Measurements from ENCODE around the gene PER3. TPM values are rescaled to one million over a fixed set of nuclear protein-coding genes. Genes with fewer than 3 reads are reported as not detected.

The PER3 gene
- total and polyA plus RNA-seq, 8 donors, result 9.9 to 16.1 (median 12.5) TPM

- Histone ChIP-seq H3K4me1 (no peaks in the 10 kb centered on the region), H3K36me3 (no peaks in the 10 kb centered on the region), H3K4me3 (no peak overlapping the region), H3K27ac (no peak overlapping the region), H3K27me3 (no peaks in the 10 kb centered on the region), H3K9me3 (no peaks in the 10 kb centered on the region)
- DNase-seq, result no peak
- no peak for ATAC-seq
- intact Hi-C loops (cut with DNase I), result no loop called here
- TF ChIP-seq, protein P1, sequence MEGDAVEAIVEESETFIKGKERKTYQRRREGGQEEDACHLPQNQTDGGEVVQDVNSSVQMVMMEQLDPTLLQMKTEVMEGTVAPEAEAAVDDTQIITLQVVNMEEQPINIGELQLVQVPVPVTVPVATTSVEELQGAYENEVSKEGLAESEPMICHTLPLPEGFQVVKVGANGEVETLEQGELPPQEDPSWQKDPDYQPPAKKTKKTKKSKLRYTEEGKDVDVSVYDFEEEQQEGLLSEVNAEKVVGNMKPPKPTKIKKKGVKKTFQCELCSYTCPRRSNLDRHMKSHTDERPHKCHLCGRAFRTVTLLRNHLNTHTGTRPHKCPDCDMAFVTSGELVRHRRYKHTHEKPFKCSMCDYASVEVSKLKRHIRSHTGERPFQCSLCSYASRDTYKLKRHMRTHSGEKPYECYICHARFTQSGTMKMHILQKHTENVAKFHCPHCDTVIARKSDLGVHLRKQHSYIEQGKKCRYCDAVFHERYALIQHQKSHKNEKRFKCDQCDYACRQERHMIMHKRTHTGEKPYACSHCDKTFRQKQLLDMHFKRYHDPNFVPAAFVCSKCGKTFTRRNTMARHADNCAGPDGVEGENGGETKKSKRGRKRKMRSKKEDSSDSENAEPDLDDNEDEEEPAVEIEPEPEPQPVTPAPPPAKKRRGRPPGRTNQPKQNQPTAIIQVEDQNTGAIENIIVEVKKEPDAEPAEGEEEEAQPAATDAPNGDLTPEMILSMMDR (IDR thresholded peaks at IDR 0.05), result no peak
Observed at GRCh38 chr1:7893529-7894180, 109.6 kb downstream of the PER3 start.

Other genes with a start within 250 kb of the PER3 start
- 100 to 1,000 TPM; 110 to 111 TPM for gene VAMP3, start 13.0 kb upstream of the PER3 start, total RNA-seq
- gene VAMP3, start 13.0 kb upstream of the PER3 start, polyA plus RNA-seq (ENCODE audit: insufficient read length in 6 of 6), result 100 to 1,000 TPM; 118 to 130 (median 122) TPM
- gene UTS2, start 68.8 kb downstream of the PER3 start, total RNA-seq, result under 1 TPM in 1 of 2 donors, not detected in 1; 0.58 TPM
- under 1 TPM in 1 of 6 donors, not detected in 5; 0.26 TPM for gene UTS2, start 68.8 kb downstream of the PER3 start, polyA plus RNA-seq (ENCODE audit: insufficient read length in 6 of 6)
- 1 to 10 TPM in 1 of 2 donors, under 1 TPM in 1; 0.70 to 4.3 TPM for gene TNFRSF9, start 156.5 kb downstream of the PER3 start, total RNA-seq
- gene TNFRSF9, start 156.5 kb downstream of the PER3 start, polyA plus RNA-seq (ENCODE audit: insufficient read length in 6 of 6), result under 1 TPM; 0.11 to 0.25 (median 0.18) TPM
- 100 to 1,000 TPM; 227 to 262 TPM for gene PARK7, start 177.4 kb downstream of the PER3 start, total RNA-seq
- 100 to 1,000 TPM; 278 to 307 (median 292) TPM for gene PARK7, start 177.4 kb downstream of the PER3 start, polyA plus RNA-seq (ENCODE audit: insufficient read length in 6 of 6)
- gene ERRFI1, start 242.0 kb downstream of the PER3 start, total RNA-seq, result 10 to 100 TPM; 60.8 to 63.0 TPM
- 10 to 100 TPM; 62.7 to 88.8 (median 78.9) TPM for gene ERRFI1, start 242.0 kb downstream of the PER3 start, polyA plus RNA-seq (ENCODE audit: insufficient read length in 6 of 6)

Data from left lung (tissue), 10 donors.